ENCODE results near the gene NRG4. TPM values are rescaled to one million over a fixed set of nuclear protein-coding genes. Genes with fewer than 3 reads are reported as not detected.

NRG4 gene
- total RNA-seq, 1 donor from 2014 or later = not detected

GRCh38 chr15:75930866-75931265 is 81.4 kb downstream of the NRG4 start:
- no peak overlapping the region for H3K9ac ChIP-seq (ENCODE audit: low read depth in 1 of 3, low read length in 3 of 3)
- no peak overlapping the region for H3K27ac ChIP-seq (ENCODE audit: low read depth, low read length)
- H3K36me3 ChIP-seq (ENCODE audit: control insufficient read depth in 3 of 3, insufficient read depth in 3 of 3, low read length in 3 of 3) = peaks cover 4 to 14% (median 13%) of the 10 kb centered on the region in 3 donors
- H3K9me3 ChIP-seq (ENCODE audit: control insufficient read depth in 3 of 3, low read length in 3 of 3) = no peaks in the 10 kb centered on the region
- H3K27me3 ChIP-seq (ENCODE audit: control insufficient read depth in 3 of 3, insufficient read depth in 3 of 3, low read length in 3 of 3) = no peaks in the 10 kb centered on the region
- H3K4me1 ChIP-seq (ENCODE audit: control insufficient read depth in 3 of 3, insufficient read depth in 3 of 3, low read length in 3 of 3) = no peaks in the 10 kb centered on the region
- H3K4me3 ChIP-seq (ENCODE audit: low read length in 3 of 3) = no peak overlapping the region

- Histone ChIP-seq H3K4me3 (ENCODE audit: low read length in 3 of 3) (no peak overlapping the region), H3K9ac (ENCODE audit: low read depth in 1 of 3, low read length in 3 of 3) (no peak overlapping the region), H3K27ac (ENCODE audit: low read depth, low read length) (no peak overlapping the region), H3K9me3 (ENCODE audit: control insufficient read depth in 3 of 3, low read length in 3 of 3) (no peaks in the 10 kb centered on the region), H3K36me3 (ENCODE audit: control insufficient read depth in 3 of 3, insufficient read depth in 3 of 3, low read length in 3 of 3) (peaks cover 4 to 14% (median 13%) of the 10 kb centered on the region in 3 donors), H3K27me3 (ENCODE audit: control insufficient read depth in 3 of 3, insufficient read depth in 3 of 3, low read length in 3 of 3) (no peaks in the 10 kb centered on the region), H3K4me1 (ENCODE audit: control insufficient read depth in 3 of 3, insufficient read depth in 3 of 3, low read length in 3 of 3) (peaks cover 0 to 7% (median 6%) of the 10 kb centered on the region in 3 donors)
Observed at GRCh38 chr15:75929799-75930565, 82.2 kb downstream of the NRG4 start.

GRCh38 chr15:75928680-75929608 is 83.3 kb downstream of the NRG4 start:
- Histone ChIP-seq H3K4me1 (ENCODE audit: control insufficient read depth in 3 of 3, insufficient read depth in 3 of 3, low read length in 3 of 3) (peaks cover 4 to 11% (median 7%) of the 10 kb centered on the region in 3 donors), H3K9ac (ENCODE audit: low read depth in 1 of 3, low read length in 3 of 3) (no peak overlapping the region), H3K27me3 (ENCODE audit: control insufficient read depth in 3 of 3, insufficient read depth in 3 of 3, low read length in 3 of 3) (no peaks in the 10 kb centered on the region), H3K4me3 (ENCODE audit: low read length in 3 of 3) (no peak overlapping the region), H3K36me3 (ENCODE audit: control insufficient read depth in 3 of 3, insufficient read depth in 3 of 3, low read length in 3 of 3) (peaks cover 1 to 15% (median 10%) of the 10 kb centered on the region in 3 donors), H3K9me3 (ENCODE audit: control insufficient read depth in 3 of 3, low read length in 3 of 3) (no peaks in the 10 kb centered on the region), H3K27ac (ENCODE audit: low read depth, low read length) (no peak overlapping the region)

- no peak overlapping the region for H3K9ac ChIP-seq (ENCODE audit: low read depth in 1 of 3, low read length in 3 of 3)
- peaks cover 0 to 15% (median 6%) of the 10 kb centered on the region in 3 donors for H3K36me3 ChIP-seq (ENCODE audit: control insufficient read depth in 3 of 3, insufficient read depth in 3 of 3, low read length in 3 of 3)
- no peak overlapping the region for H3K4me3 ChIP-seq (ENCODE audit: low read length in 3 of 3)
- peaks cover 7 to 15% (median 8%) of the 10 kb centered on the region in 3 donors for H3K4me1 ChIP-seq (ENCODE audit: control insufficient read depth in 3 of 3, insufficient read depth in 3 of 3, low read length in 3 of 3)
- H3K27ac ChIP-seq (ENCODE audit: low read depth, low read length) = no peak overlapping the region
- H3K27me3 ChIP-seq (ENCODE audit: control insufficient read depth in 3 of 3, insufficient read depth in 3 of 3, low read length in 3 of 3) = no peaks in the 10 kb centered on the region
- no peaks in the 10 kb centered on the region for H3K9me3 ChIP-seq (ENCODE audit: control insufficient read depth in 3 of 3, low read length in 3 of 3)
Observed at GRCh38 chr15:75927601-75928000, 84.6 kb downstream of the NRG4 start.

GRCh38 chr15:75926931-75927330 is 85.3 kb downstream of the NRG4 start:
- Histone ChIP-seq H3K9me3 (ENCODE audit: control insufficient read depth in 3 of 3, low read length in 3 of 3) (no peaks in the 10 kb centered on the region), H3K36me3 (ENCODE audit: control insufficient read depth in 3 of 3, insufficient read depth in 3 of 3, low read length in 3 of 3) (peaks cover 0 to 13% (median 4%) of the 10 kb centered on the region in 3 donors), H3K27ac (ENCODE audit: low read depth, low read length) (no peak overlapping the region), H3K4me3 (ENCODE audit: low read length in 3 of 3) (no peak overlapping the region), H3K4me1 (ENCODE audit: control insufficient read depth in 3 of 3, insufficient read depth in 3 of 3, low read length in 3 of 3) (peaks cover 13 to 22% (median 14%) of the 10 kb centered on the region in 3 donors), H3K27me3 (ENCODE audit: control insufficient read depth in 3 of 3, insufficient read depth in 3 of 3, low read length in 3 of 3) (no peaks in the 10 kb centered on the region), H3K9ac (ENCODE audit: low read depth in 1 of 3, low read length in 3 of 3) (no peak overlapping the region)

GRCh38 chr15:75925440-75925839 is 86.8 kb downstream of the NRG4 start:
- Histone ChIP-seq H3K27me3 (ENCODE audit: control insufficient read depth in 3 of 3, insufficient read depth in 3 of 3, low read length in 3 of 3) (no peaks in the 10 kb centered on the region), H3K9ac (ENCODE audit: low read depth in 1 of 3, low read length in 3 of 3) (no peak overlapping the region), H3K4me3 (ENCODE audit: low read length in 3 of 3) (no peak overlapping the region), H3K9me3 (ENCODE audit: control insufficient read depth in 3 of 3, low read length in 3 of 3) (no peaks in the 10 kb centered on the region), H3K36me3 (ENCODE audit: control insufficient read depth in 3 of 3, insufficient read depth in 3 of 3, low read length in 3 of 3) (peaks cover 0 to 7% (median 0%) of the 10 kb centered on the region in 3 donors), H3K4me1 (ENCODE audit: control insufficient read depth in 3 of 3, insufficient read depth in 3 of 3, low read length in 3 of 3) (peaks cover 14 to 23% (median 14%) of the 10 kb centered on the region in 3 donors), H3K27ac (ENCODE audit: low read depth, low read length) (no peak overlapping the region)

GRCh38 chr15:75924576-75924975 is 87.6 kb downstream of the NRG4 start:
- no peak overlapping the region for H3K4me3 ChIP-seq (ENCODE audit: low read length in 3 of 3)
- peaks cover 14 to 23% (median 14%) of the 10 kb centered on the region in 3 donors for H3K4me1 ChIP-seq (ENCODE audit: control insufficient read depth in 3 of 3, insufficient read depth in 3 of 3, low read length in 3 of 3)
- peaks cover 0 to 5% (median 0%) of the 10 kb centered on the region in 3 donors for H3K36me3 ChIP-seq (ENCODE audit: control insufficient read depth in 3 of 3, insufficient read depth in 3 of 3, low read length in 3 of 3)
- H3K27me3 ChIP-seq (ENCODE audit: control insufficient read depth in 3 of 3, insufficient read depth in 3 of 3, low read length in 3 of 3) = no peaks in the 10 kb centered on the region
- no peak overlapping the region for H3K9ac ChIP-seq (ENCODE audit: low read depth in 1 of 3, low read length in 3 of 3)
- no peaks in the 10 kb centered on the region for H3K9me3 ChIP-seq (ENCODE audit: control insufficient read depth in 3 of 3, low read length in 3 of 3)
- no peak overlapping the region for H3K27ac ChIP-seq (ENCODE audit: low read depth, low read length)

GRCh38 chr15:75923756-75924155 is 88.5 kb downstream of the NRG4 start:
- no peak overlapping the region for H3K27ac ChIP-seq (ENCODE audit: low read depth, low read length)
- H3K36me3 ChIP-seq (ENCODE audit: control insufficient read depth in 3 of 3, insufficient read depth in 3 of 3, low read length in 3 of 3) = peaks cover 0 to 5% (median 0%) of the 10 kb centered on the region in 3 donors
- H3K9me3 ChIP-seq (ENCODE audit: control insufficient read depth in 3 of 3, low read length in 3 of 3) = no peaks in the 10 kb centered on the region
- H3K9ac ChIP-seq (ENCODE audit: low read depth in 1 of 3, low read length in 3 of 3) = no peak overlapping the region
- H3K27me3 ChIP-seq (ENCODE audit: control insufficient read depth in 3 of 3, insufficient read depth in 3 of 3, low read length in 3 of 3) = no peaks in the 10 kb centered on the region
- no peak overlapping the region for H3K4me3 ChIP-seq (ENCODE audit: low read length in 3 of 3)
- peaks cover 14 to 23% (median 14%) of the 10 kb centered on the region in 3 donors for H3K4me1 ChIP-seq (ENCODE audit: control insufficient read depth in 3 of 3, insufficient read depth in 3 of 3, low read length in 3 of 3)

GRCh38 chr15:75921732-75922703 is 90.2 kb downstream of the NRG4 start:
- no peak overlapping the region for H3K27ac ChIP-seq (ENCODE audit: low read depth, low read length)
- peaks cover 0 to 6% (median 5%) of the 10 kb centered on the region in 3 donors for H3K36me3 ChIP-seq (ENCODE audit: control insufficient read depth in 3 of 3, insufficient read depth in 3 of 3, low read length in 3 of 3)
- no peak overlapping the region for H3K4me3 ChIP-seq (ENCODE audit: low read length in 3 of 3)
- peaks cover 14 to 23% (median 14%) of the 10 kb centered on the region in 3 donors for H3K4me1 ChIP-seq (ENCODE audit: control insufficient read depth in 3 of 3, insufficient read depth in 3 of 3, low read length in 3 of 3)
- H3K9me3 ChIP-seq (ENCODE audit: control insufficient read depth in 3 of 3, low read length in 3 of 3) = no peaks in the 10 kb centered on the region
- no peaks in the 10 kb centered on the region for H3K27me3 ChIP-seq (ENCODE audit: control insufficient read depth in 3 of 3, insufficient read depth in 3 of 3, low read length in 3 of 3)
- H3K9ac ChIP-seq (ENCODE audit: low read depth in 1 of 3, low read length in 3 of 3) = no peak overlapping the region

Data from skeletal muscle tissue (tissue), 4 donors.